ENCODE results near the gene ZNF280B. TPM values are rescaled to one million over a fixed set of nuclear protein-coding genes. Genes with fewer than 3 reads are reported as not detected.

The ZNF280B gene
- total and polyA plus RNA-seq, 2 donors (not counting 3 experiments of a cell fraction or from before 2014, with no cell fraction given): 1.5 to 3.1 TPM

DNA sequence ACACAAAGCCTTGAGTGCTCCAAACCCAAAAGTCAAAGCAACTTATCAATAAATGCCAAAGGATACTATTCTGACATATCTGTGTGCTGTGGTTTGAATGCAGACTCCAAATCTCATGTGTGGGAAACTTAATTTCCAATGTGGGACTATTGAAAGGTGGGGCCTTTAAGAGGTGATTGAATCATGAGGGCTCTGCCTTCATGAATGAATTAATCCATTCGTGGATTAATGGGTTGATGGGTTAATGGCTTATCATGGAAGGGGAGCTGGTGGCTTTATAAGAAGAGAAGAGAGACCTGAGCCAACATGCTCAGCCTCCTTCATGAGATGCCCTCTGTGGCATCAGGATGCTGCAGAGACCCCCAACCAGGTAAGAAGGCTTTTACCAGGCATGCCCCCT lies 28.4 kb upstream of the ZNF280B start:
- FAIRE-seq (no peak), DNase-seq (ENCODE audit: low read depth, low spot score) (no peak)
- Histone ChIP-seq H2AFZ (ENCODE audit: low read depth, low read length) (no peak overlapping the region), H3K36me3 (ENCODE audit: control insufficient read depth in 2 of 2, extremely low read depth in 1 of 2, insufficient read depth in 2 of 2, low read length in 2 of 2) (no peaks in the 10 kb centered on the region), H3K4me2 (ENCODE audit: insufficient read depth, low read length) (no peak overlapping the region), H3K9ac (replicated peaks; ENCODE audit: extremely low read depth, insufficient read depth, low read length) (no peak overlapping the region), H4K20me1 (replicated peaks; ENCODE audit: control insufficient read depth, extremely low read depth, insufficient read depth, low read length) (no peaks in the 10 kb centered on the region), H3K9me3 (replicated peaks; ENCODE audit: control insufficient read depth, insufficient read depth, low read length) (no peaks in the 10 kb centered on the region), H3K9me1 (replicated peaks; ENCODE audit: control insufficient read depth, extremely low read depth, insufficient read depth, low read length) (no peaks in the 10 kb centered on the region), H3K27me3 (ENCODE audit: control insufficient read depth in 2 of 2, insufficient read depth in 2 of 2, low read length in 2 of 2) (peaks cover 0 to 3% of the 10 kb centered on the region in 2 experiments), H3K4me3 (replicated peaks in 1 of 3; ENCODE audit: insufficient read depth in 1 of 3, low read depth in 1 of 3, low read length in 3 of 3) (no peak overlapping the region), H3K27ac (ENCODE audit: insufficient read depth, low read depth, low read length) (no peak overlapping the region), H3K4me1 (ENCODE audit: control insufficient read depth, extremely low read depth, insufficient read depth, low read length) (no peaks in the 10 kb centered on the region), H3K79me2 (ENCODE audit: control insufficient read depth, insufficient read depth, low read length) (no peaks in the 10 kb centered on the region)
- CTCF ChIA-PET: no interaction called here
- POLR2A ChIA-PET: no interaction called here
- BruUV-seq (replicated peaks): no TSS peak
- dilution Hi-C loops (cut with MboI; ENCODE audit: extremely low pct_ligation_motif_present, low sequenced_read_pairs) (no loop called here), intact Hi-C loops (cut with micrococcal nuclease) (no loop called here)
- TF ChIP-seq, protein P1, sequence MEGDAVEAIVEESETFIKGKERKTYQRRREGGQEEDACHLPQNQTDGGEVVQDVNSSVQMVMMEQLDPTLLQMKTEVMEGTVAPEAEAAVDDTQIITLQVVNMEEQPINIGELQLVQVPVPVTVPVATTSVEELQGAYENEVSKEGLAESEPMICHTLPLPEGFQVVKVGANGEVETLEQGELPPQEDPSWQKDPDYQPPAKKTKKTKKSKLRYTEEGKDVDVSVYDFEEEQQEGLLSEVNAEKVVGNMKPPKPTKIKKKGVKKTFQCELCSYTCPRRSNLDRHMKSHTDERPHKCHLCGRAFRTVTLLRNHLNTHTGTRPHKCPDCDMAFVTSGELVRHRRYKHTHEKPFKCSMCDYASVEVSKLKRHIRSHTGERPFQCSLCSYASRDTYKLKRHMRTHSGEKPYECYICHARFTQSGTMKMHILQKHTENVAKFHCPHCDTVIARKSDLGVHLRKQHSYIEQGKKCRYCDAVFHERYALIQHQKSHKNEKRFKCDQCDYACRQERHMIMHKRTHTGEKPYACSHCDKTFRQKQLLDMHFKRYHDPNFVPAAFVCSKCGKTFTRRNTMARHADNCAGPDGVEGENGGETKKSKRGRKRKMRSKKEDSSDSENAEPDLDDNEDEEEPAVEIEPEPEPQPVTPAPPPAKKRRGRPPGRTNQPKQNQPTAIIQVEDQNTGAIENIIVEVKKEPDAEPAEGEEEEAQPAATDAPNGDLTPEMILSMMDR (IDR thresholded peaks at IDR 0.05; ENCODE audit: extremely low read depth in 1 of 2, insufficient read depth in 1 of 2, low read depth in 1 of 2, low read length in 2 of 2): no peak
- TF ChIP-seq MYC (IDR thresholded peaks at IDR 0.05; ENCODE audit: low read depth, low read length) (no peak), POLR2AphosphoS5 (IDR thresholded peaks at IDR 0.05; ENCODE audit: insufficient read depth, low read depth, low read length) (no peak), FOS (IDR thresholded peaks at IDR 0.05; ENCODE audit: borderline replicate concordance, insufficient read depth, low read length) (no peak)
- TF ChIP-seq, protein P2, sequence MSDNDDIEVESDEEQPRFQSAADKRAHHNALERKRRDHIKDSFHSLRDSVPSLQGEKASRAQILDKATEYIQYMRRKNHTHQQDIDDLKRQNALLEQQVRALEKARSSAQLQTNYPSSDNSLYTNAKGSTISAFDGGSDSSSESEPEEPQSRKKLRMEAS (IDR thresholded peaks at IDR 0.05; ENCODE audit: insufficient read depth, insufficient read length): no peak

DNA sequence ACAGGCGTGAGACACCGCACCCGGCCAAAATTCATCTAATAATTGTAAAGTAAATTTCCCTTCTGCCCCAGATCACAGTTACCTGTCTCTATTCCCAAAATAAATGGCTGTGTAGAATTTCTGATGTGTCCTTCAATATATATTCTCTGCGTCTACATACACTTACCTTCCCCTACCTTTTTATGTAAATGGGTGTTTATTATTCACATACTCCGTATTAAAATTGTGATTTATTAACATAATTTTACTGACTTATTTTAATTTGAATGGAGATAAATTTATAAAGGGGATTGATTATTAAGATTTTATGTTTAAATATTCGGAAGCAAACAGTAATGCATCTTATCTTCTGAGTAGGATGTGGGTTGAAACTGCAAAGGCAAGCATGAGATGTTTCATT lies 28.0 kb upstream of the ZNF280B start:
- DNase-seq (ENCODE audit: low read depth, low spot score): no peak
- Histone ChIP-seq H3K27ac (ENCODE audit: insufficient read depth, low read depth, low read length) (no peak overlapping the region), H4K20me1 (replicated peaks; ENCODE audit: control insufficient read depth, extremely low read depth, insufficient read depth, low read length) (no peaks in the 10 kb centered on the region), H3K27me3 (ENCODE audit: control insufficient read depth in 2 of 2, insufficient read depth in 2 of 2, low read length in 2 of 2) (peaks cover 0 to 3% of the 10 kb centered on the region in 2 experiments), H3K79me2 (ENCODE audit: control insufficient read depth, insufficient read depth, low read length) (no peaks in the 10 kb centered on the region), H3K4me1 (ENCODE audit: control insufficient read depth, extremely low read depth, insufficient read depth, low read length) (no peaks in the 10 kb centered on the region), H3K9me3 (replicated peaks; ENCODE audit: control insufficient read depth, insufficient read depth, low read length) (no peaks in the 10 kb centered on the region), H3K4me3 (replicated peaks in 1 of 3; ENCODE audit: insufficient read depth in 1 of 3, low read depth in 1 of 3, low read length in 3 of 3) (no peak overlapping the region), H2AFZ (ENCODE audit: low read depth, low read length) (no peak overlapping the region), H3K4me2 (ENCODE audit: insufficient read depth, low read length) (no peak overlapping the region), H3K9me1 (replicated peaks; ENCODE audit: control insufficient read depth, extremely low read depth, insufficient read depth, low read length) (no peaks in the 10 kb centered on the region), H3K36me3 (ENCODE audit: control insufficient read depth in 2 of 2, extremely low read depth in 1 of 2, insufficient read depth in 2 of 2, low read length in 2 of 2) (no peaks in the 10 kb centered on the region), H3K9ac (replicated peaks; ENCODE audit: extremely low read depth, insufficient read depth, low read length) (no peak overlapping the region)
- FAIRE-seq: no peak
- TF ChIP-seq, protein P1 (IDR thresholded peaks at IDR 0.05; ENCODE audit: extremely low read depth in 1 of 2, insufficient read depth in 1 of 2, low read depth in 1 of 2, low read length in 2 of 2): no peak
- no peak for TF ChIP-seq GATA2 (IDR thresholded peaks at IDR 0.05; ENCODE audit: insufficient read depth, insufficient read length, low read depth, low read length)
- no peak for TF ChIP-seq POLR2A (IDR thresholded peaks at IDR 0.05; ENCODE audit: low read depth, low read length)
- no peak for TF ChIP-seq POLR2AphosphoS5 (IDR thresholded peaks at IDR 0.05; ENCODE audit: insufficient read depth, low read depth, low read length)
- TF ChIP-seq, protein P2 (IDR thresholded peaks at IDR 0.05; ENCODE audit: insufficient read depth, insufficient read length): no peak
- TF ChIP-seq JUN (IDR thresholded peaks at IDR 0.05; ENCODE audit: borderline replicate concordance, insufficient read depth, insufficient read length, low read depth): no peak
- TF ChIP-seq EZH2 (IDR thresholded peaks at IDR 0.05; ENCODE audit: borderline replicate concordance, low read depth, low read length, severe bottlenecking): no peak
- TF ChIP-seq MYC (IDR thresholded peaks at IDR 0.05; ENCODE audit: low read depth, low read length): no peak
- TF ChIP-seq FOS (IDR thresholded peaks at IDR 0.05; ENCODE audit: borderline replicate concordance, insufficient read depth, low read length): no peak
- dilution Hi-C loops (cut with MboI; ENCODE audit: extremely low pct_ligation_motif_present, low sequenced_read_pairs) (no loop called here), intact Hi-C loops (cut with micrococcal nuclease) (no loop called here)
- ChIA-PET CTCF (no interaction called here), POLR2A (no interaction called here)
- no TSS peak for BruUV-seq (replicated peaks)
